HG03354 (cell line): ENCODE data around the gene HMX3.

Experiments
- ATAC-seq: cut with Tn5 transposase; IDR thresholded peaks from one replicate; pipeline ENCODE4 v1.9.1; 2021; ENCODE audit warnings: mild to moderate bottlenecking; ENCODE audit not compliant: unreplicated experiment, poor library complexity, severe bottlenecking

The HMX3 gene

DNA sequence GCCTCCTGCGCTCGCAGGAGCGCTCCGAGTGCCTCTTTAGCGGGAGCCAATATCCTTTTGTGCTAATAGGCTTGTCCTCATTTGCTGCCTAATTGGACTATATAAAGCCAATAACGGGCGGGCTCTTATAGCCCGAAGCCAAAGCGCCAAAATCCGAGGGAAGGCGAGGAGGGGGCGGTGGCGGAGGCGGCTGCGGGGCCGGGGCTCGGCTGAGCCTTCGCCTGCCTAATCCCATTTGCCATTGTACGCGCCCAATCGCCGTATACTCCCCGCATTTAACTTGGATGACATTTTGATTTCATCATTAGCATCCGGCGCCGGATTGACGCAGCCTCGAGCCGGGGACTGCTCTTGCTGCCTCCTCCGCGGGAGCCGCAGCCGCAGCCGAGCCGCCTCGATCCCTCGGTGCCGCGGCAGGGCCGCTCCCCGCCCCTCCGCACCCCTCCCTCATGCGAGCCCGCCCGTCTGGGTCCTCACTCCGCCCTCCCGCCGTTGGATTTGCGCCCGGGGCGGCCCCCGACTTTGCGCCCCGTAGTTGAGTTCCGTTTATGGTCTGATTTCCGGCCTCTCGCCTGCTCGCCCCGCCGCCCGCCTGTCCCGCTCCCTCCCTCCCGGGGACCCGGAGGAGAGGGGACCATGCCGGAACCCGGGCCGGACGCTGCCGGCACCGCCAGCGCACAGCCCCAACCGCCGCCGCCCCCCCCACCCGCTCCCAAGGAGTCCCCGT is at the start of gene HMX3:
TSS of gene HMX3 (plus strand) at position 556 of the 727 bp plus-strand sequence. CDS start at position 637, 81 bp downstream.
- no peak for ATAC-seq

DNA sequence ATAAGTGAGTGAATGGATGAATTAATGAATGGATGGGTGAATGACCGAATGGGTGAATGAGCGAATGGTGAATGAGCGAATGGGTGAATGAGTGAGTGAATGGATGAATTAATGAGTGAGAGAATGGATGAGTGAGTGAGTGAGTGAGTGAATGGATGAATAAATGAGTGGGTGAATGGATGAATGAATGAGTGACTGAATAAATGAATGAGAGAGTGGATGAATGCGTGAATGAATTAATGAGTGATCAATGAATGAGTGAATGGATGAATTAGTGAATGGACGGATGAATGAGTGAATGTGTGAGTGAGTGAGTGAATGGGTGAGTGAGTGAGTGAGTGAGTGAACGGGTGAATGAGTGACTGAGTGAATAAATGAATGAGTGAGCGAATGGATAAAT is 49.5 kb upstream of the HMX3 start:
- no peak for ATAC-seq

DNA sequence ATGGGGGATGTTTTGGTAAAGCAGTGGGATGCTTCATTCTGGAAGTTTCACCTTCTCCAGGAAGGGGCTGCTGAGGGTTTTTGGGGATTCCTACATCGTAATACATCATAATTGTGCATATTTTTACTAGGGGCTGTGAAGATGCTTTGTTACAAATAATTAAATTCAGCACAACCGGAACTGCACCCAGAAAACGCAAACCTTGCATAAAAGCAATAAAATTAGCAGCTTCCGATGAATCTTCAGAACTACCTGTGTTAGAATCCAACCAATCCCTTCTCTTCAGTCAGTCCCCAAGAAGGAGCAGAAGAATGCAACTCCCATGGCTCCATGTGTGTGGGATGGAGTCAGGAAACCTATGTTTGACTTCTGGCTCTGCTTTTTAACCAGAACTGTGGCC is 48.4 kb upstream of the HMX3 start:
- no peak for ATAC-seq

DNA sequence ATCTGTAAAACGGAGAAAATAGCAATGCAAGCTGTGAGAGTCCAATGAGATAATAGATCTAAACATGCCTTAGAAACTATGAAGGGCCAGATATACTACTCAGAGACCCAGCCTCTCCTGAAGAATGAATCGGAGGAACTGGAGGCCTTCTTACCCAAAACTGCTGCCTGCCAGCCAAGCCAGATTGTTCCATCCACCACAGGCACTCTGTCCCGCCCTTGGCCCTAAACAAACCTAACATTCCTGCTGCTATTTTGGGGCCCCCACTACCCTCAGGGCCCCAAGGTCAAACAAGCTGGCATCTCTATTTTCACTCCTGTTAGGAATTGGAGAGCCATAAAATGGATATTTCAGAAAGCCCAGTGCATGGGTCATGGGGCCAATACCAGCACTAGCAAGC is 48.0 kb upstream of the HMX3 start:
- ATAC-seq = no peak

DNA sequence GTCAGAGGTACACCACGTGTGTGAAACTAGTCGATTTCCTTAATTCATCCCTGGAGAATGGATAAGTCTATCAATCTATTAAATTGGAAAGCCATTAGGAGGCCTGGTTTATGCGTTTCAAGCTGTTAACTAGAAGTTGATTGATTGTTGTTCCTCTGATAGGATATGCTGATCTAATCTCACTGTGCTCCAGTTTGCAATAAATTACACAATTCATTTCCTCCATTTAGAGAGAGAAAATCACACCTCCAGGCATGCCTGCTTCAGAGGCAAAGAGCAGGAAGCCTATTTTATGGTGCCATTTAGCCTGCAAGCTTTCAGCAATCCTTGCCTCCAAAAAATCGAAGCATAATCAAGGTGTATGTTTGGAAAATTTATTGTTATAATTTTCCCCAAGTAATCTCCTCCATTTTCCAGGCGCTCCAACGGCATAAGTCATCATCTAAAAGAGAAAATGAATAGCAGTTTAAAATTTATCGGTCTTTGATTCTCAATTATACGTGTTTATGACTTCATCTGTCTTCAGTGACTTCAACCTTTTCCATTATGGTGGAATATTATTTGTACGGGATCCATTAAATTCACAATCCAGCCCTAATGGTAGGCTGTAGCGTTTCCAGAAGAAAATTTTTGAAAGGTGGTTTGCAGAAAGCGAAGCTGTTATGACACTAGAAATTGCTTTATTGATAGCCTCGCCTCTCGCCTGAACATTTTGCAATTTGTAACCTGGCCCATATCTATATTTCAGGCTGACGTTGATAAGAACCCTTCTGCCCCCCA is 42.9 kb upstream of the HMX3 start:
- ATAC-seq = no peak

DNA sequence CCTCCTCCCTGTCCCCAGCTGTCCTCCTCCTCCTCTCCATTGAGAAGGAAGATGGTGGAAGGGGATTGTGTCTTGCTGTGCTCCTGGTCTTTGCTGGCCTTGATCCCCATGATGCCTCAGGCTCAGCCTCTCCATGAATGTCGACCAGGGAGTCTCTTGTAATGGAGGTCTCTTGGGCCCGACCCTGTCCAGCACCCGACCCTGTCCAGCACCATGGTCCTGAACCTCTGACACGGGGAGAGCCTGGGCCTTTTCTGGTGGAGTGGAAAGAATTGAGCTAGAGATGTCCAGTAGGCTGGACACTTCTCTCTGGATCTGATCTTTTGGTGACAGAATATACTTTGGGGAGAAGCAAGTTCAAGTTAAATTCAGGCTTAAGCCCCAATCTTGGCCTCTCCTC is 42.3 kb upstream of the HMX3 start:
- no peak for ATAC-seq

DNA sequence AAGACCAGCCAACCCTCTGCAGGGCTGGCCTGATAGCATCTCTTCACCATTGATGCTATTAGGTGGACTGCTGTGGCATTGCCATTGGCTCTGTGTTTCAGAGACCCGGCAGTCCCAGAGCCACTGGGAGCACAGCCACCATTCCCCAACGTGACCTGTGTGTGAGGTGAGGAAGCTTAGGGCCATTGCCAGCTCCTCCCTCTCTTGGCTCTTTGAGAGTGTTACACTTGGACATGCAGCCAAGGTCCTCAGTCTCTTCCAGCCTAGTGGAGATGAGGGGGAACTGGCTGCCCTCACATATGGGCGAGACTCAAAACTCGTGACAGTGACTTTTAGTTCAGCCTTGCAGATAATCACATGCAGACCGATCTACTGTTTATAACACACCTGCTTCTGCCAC is 39.3 kb upstream of the HMX3 start:
- no peak for ATAC-seq

DNA sequence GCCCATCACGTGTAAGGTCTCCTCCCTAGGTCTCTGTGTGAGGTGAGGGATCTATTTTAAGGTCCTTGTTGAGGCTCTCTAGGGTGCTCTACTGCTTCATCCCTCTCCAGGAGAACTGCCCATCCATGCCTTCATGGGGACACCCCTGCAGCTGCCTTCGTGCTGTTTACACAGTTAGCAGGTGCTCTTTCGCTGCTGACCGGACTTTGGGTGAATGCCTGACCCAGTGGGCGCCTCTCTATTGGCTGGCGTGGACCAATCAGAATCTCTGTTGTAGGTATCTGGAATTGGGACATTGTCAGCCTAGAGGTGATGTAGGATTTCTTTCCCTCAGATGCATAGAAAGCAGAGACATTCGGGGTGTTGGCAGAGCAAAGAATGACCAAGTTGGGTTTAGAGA is 38.7 kb upstream of the HMX3 start:
- ATAC-seq = no peak

DNA sequence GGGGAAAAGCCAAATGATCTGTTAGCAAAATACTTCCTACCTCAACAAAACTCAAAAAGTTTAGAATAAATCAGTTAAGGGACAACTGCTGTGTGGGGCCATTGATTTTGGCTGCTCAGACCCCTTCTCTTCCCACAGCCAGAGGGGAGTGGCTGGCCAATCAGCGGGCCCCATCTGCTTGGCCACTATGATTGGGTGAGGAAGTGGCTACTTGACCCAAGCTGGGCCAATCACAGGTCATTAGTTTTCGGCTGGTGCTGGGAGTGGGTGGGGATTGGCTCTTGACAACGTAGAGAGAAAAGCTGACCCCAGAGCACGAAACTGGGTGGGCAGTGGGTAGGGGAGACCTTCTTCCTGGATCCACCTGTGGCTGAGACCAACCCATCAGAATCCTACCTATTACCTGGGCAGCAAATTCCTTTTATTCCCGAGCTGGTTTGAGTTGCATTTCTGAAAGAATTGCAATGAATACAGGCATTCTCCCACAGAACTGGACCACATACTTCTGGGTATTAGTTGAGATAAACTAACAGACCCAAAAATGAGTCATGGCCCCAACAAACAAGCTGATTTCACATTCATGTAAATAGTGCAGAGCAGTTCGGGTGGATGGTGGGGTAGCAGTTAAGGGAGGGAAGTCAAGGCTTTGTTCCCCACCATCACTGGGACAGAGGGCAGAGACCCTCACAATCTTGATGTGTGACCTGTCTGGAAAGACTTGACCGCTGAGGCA is 35.6 kb upstream of the HMX3 start:
- ATAC-seq = no peak

DNA sequence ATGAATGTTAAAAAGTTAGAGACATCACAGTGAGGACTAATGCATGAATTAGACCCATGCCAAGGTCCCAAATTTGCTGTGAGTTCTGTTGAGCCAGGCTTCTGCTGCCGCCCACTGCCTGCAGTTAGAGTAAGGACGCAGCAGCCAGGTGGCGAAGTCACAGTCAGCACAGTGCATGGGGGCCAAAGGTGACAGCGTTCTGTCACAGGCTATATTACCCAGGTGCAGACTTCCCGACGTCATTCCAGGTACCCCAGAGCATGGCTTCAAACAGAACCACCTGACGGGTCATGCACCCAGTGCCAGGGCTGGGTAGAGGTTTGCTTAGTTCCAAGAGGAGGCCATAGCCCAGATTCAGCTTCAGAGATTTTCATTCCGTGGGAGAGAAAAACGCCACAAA is 33.9 kb upstream of the HMX3 start:
- no peak for ATAC-seq

DNA sequence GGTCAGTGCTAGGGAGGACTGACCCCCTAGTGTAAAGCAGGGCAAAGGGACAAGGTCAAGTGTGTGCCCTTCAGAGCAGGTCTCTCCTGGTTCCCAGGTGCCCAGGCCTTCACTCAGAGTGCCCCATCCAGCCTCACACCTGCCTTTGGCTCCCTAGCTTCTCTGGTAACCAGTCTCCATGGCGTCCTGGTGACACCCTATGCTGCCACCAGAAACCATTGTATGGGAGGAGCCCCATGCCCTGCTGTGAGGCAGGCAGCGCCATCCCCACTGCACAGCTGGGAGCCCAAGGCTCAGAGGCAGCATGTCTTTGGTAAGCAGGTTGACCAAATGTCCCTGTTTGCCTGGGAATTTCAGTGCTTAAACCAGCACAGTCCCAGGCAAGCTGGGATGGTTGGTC is 33.1 kb upstream of the HMX3 start:
- ATAC-seq = no peak

DNA sequence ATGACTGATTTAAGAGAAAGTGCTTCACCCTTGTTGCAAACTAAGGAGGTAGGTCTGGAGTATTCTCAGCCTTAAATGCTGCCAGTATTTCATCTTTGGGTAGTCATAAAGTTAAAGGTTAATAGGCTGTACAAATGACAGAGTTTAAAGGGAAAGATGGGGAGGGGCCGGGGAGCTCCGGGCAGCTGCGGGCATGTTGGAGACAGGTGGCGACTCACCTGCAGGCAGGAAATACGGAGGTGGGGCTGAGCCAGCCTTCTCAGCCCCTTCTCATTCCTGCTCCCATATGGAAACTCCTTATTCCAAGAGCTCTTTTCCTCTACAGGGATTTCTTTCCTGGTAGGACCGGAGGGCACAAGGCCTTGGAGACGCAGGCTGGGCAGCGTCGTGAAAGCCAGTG is 31.8 kb upstream of the HMX3 start:
- no peak for ATAC-seq

DNA sequence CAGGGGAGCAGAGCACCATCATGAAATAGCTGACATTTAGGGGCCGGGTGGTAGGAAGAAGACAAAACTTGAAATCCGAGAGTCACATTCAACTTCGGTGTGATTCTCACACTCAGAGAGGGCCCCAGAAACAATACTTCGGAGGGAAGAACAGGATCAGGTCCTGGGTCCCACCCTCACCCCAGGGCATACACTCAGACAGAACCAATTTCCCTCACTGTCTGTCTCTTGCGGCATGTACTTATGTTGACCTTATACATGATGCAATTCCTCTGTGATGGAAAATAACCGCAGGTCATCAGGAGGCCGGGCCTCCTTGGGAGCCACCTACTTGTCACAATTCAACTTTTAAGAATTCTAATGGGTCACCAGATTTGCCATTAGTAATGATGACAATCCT is 26.3 kb upstream of the HMX3 start:
- ATAC-seq = no peak

DNA sequence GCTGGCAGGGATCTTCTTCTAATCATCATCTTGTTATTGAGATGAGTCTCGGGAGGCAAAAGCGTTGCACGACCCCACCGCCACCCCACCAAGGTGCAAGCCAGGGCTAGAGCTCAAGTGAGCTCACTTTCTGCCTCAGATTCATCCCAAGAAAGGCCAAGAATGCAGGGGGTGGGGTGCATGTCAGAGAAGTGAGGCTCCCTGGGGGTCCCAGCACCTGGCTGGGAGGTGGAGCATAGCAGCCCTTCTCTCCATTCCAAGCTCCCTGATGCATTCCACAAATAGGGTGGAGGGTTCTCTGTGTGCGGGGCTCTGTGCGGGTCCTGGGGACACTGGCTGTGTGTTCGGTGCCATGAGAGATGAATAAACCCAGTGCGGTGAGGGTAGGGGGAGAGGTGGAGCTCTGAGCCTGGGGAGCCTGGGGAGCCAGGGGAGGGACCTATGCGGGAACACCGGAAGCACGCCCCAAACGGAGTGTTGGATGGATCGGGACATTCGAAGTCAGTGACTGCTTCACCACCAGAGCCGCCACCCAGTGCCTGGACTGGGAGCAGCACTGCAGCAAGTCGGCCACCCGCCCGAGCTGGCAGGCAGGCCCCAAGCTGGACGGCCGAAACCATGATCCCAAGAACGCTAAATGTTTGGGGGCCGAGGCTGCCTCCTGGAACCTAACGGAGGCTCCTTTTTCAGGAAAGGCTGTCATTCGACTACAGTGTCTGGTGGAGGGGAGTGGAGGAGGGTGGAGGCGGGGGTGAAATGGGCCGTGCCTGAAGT is 17.9 kb upstream of the HMX3 start:
- ATAC-seq = no peak

DNA sequence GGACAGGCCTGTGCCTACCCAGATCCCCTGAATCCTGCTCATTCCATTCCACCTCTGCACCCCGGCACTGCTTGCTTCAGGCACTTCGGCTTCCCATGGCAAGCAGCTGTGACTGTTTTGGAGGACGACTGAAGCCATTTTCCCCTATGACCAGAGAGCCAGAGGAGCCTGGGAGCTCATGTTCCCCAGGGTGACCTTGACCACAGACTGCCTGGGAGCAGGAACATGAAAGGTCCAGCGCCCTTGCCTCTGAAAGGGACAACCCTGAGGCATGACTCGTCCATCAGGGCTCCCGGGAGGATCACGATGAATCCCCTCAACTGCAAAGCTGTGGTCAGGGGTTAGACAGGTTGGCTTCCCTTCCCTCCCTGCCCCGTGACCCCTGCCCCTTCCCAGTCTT is 16.7 kb upstream of the HMX3 start:
- ATAC-seq = no peak

DNA sequence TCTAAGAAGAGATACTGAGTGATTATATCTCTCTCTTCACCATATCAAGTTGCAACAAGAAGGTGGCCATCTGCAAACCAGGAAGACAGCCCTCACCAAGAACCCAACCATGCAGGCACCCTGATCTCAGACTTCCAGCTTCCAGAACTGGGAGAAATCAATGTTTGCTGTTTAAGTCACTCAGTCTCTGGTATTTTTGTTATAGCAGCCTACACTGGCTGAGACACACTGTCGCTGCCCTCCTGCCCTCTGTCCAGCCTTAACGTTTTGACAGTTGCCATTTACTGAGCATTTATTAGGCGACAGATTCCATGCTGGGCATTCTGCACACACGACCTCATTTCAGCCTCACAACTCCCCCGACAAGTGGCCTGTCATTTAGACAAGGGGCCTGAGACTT is 9.5 kb upstream of the HMX3 start:
- ATAC-seq = no peak

DNA sequence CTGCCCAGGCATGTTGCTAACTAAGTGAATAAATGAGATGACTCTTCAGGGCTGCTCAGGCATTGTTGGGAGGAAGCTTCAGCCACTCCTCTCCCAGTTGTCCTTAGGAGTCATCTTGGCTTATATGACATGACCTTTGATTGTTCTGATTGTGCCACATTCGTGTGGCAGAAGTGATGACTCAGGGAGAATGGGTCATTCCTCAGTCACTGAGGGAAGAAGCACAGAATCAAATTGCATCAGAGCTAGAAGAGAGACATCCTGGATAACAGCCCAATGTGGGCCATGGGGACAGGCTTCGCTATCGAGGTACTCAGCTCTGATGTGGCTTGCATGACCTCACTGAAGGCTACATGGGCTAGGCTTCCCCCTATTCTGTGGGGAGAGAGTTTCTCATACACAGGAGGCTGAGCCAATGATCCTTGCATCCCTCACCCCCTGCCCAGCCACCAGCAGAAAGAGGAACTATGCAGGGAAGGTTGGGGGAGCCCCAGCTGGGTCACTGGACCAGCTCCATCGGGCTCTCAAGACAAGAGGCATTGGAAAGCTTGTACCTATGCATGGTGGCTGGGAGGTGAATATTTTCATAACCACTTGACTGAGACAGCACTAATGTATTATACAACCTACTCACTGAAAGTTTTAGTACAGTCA is 6.0 kb upstream of the HMX3 start:
- no peak for ATAC-seq

DNA sequence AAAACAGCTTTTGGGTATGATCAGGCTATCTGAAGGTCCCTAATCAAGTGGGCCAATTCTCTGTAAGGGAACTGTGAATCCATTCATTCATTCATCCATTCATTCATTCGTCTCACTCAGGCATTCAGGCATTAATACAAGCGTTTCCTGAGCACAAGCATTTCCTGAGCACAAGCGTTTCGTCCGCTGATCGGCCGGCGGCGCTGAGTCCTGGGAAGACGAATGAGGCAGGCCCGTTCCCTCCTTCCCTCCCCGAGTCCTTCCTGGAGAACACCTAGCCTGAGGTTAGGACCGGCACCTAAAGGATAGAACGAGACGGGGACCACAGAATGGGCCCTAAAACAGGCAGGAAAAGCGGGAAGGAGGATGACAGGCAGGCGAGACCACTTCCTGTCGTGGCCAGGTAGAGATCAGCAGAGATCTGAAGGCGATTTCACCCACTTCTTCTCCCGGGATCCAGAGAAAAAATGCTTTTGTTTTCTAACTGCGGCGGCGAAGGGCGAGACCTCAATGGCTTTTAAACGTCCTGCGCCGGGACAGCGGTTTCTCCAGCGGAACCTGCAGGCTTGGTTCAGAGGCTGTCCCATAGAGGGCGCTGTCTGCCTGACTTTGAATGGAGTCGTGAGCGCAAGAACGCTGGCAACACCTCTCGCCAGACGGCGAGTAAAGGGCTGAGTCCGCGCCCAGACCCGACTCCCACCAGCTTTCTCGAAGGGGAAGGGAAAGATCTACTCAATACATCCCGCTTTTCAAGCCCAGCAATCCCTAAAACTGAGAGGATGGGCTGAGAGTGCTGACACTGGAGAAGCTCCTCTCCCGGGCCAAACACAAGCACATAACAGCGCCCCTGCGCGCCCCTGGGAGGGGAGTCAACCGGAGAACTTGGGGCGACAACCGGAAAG is 2.9 kb upstream of the HMX3 start:
- ATAC-seq = peak; percentile 60
